PC-3 (cell line): Measurements from ENCODE around the gene PPP2R5A.

Source experiments
- EZH2 ChIP-seq: fragments of 300-600 bp; sonication (generic); IDR thresholded peaks from one replicate; pipeline ENCODE4 v1.6.1; 2017; ENCODE audit warnings: antibody characterized with exemption, mild to moderate bottlenecking, low read length; ENCODE audit not compliant: unreplicated experiment
- EZH2phosphoT487 ChIP-seq: fragments of 300-600 bp; sonication (generic); IDR thresholded peaks from 2 replicates; pipeline ENCODE4 v1.6.1; 2018; ENCODE audit warnings: mild to moderate bottlenecking, antibody characterized with exemption, low read length, borderline replicate concordance
- TF ChIP-seq, protein P1 (sequence below): fragments of 300-600 bp; sonication (generic); conservative IDR thresholded peaks from 2 replicates; pipeline ENCODE4 v1.5.1; 2017; ENCODE audit warnings: antibody characterized with exemption, low read depth, mild to moderate bottlenecking, low read length

DNA sequence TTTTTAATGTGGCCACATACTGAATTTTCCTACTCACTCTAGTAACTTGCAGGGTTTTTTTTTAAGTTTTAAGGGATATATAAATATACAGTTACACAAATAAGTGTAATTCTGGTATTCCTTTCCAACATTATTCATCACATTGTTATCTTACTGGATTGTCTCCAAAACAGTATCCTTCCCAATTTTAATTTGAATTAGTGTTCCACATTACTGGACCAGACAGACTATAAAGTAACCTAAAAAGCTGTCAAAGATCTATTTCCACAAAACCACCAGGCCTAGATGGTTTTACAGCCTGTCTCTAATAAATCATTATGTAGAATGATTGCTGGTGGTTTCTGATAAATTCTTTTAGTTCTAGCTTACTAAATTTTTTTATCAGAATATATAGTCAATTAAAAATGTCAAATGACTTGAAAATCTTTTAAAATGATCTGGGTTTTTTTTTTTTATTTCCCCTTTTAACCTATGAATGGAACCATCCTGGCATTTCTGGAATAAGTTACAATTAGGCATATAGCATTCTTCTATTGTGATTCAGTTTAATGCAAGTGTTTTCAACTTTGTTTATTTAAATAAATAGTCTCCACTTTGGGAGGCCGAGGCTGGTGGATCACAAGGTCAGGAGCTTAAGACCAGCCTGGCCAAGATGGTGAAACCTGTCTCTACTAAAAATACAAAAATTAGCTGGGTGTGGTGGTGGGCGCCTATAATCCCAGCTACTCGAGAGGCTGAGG lies 70.2 kb downstream of the PPP2R5A start:
- TF ChIP-seq, protein P1, sequence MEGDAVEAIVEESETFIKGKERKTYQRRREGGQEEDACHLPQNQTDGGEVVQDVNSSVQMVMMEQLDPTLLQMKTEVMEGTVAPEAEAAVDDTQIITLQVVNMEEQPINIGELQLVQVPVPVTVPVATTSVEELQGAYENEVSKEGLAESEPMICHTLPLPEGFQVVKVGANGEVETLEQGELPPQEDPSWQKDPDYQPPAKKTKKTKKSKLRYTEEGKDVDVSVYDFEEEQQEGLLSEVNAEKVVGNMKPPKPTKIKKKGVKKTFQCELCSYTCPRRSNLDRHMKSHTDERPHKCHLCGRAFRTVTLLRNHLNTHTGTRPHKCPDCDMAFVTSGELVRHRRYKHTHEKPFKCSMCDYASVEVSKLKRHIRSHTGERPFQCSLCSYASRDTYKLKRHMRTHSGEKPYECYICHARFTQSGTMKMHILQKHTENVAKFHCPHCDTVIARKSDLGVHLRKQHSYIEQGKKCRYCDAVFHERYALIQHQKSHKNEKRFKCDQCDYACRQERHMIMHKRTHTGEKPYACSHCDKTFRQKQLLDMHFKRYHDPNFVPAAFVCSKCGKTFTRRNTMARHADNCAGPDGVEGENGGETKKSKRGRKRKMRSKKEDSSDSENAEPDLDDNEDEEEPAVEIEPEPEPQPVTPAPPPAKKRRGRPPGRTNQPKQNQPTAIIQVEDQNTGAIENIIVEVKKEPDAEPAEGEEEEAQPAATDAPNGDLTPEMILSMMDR: no peak
- TF ChIP-seq EZH2: no peak
- no peak for TF ChIP-seq EZH2phosphoT487
